HG02759 (cell line): ENCODE results near the gene KIF3C.
"Not testable (repeated sequence)": the region's sequence is repeated elsewhere in the genome, so short reads cannot be mapped to it uniquely, and the experiment has no call there.

Experiments used
- ATAC-seq: cut with Tn5 transposase; IDR thresholded peaks from one replicate; pipeline ENCODE4 v1.9.1; 2021; ENCODE audit warnings: mild to moderate bottlenecking, moderate library complexity; ENCODE audit not compliant: unreplicated experiment

The KIF3C gene

DNA sequence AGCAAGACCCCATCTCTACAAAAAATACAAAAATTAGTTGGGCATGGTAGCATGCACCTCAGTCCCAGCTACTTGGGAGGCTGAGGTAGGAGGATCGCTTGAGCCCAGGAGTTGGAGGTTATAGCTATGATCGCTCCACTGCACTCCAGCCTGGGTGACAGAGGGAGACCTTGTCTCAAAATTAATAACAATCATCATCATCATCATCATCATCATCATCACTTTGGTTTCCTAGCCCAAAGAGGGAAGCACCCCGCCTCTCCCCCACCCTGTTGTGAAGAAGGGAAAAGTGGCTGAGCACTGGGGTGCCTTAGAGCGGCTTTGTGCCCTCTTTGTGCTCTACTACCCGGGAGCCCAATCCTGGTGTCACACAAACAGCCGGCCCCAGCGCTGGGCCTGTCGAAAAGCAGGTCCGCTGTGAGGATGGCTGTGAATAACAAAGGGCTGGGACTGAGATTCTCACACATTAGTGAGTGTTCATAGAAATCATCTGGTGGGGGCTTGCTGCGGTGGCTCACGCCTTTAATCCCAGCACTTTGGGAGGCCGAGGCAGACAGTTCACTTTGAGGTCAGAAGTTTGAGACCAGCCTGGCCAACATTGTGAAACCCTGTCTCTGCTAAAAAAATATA lies 61.4 kb downstream of the KIF3C start:
- ATAC-seq: no peak

DNA sequence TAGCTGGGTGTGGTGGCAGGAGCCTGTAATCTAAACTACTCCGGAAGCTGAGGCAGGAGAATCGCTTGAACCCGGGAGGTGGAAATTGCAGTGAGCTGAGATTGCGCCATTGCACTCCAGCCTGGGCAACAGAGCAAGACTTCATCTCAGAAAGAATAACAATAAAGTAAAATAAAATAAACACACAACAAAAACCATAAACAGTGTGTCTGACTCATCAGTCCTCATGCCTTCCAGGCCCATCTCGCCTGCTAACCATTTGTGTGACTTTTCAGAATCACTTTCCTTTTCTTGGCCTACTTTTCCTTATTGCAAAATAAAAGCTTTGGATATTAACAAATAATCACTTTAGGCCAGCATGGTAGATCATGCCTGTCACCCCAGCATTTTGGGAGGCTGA lies 62.0 kb downstream of the KIF3C start:
- no peak for ATAC-seq

DNA sequence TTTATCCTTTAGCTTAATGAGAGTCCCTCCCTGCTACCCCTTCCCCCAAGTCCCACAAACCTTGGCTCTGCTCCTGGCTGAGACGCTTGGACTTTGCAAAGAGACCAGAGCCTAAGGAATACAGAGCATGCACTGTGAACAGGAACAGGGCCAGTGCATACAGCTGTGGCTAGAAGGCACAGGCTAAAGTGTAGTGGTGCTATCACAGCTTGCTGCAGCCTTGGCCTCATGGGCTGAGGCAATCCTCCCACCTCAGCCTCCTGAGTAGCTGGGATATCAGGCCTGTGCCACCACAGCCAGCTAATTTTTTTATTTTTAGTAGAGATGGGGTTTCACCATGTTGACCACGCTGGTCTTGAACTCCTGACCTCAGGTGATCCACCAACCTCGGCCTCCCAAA lies 64.5 kb downstream of the KIF3C start:
- ATAC-seq: no peak

DNA sequence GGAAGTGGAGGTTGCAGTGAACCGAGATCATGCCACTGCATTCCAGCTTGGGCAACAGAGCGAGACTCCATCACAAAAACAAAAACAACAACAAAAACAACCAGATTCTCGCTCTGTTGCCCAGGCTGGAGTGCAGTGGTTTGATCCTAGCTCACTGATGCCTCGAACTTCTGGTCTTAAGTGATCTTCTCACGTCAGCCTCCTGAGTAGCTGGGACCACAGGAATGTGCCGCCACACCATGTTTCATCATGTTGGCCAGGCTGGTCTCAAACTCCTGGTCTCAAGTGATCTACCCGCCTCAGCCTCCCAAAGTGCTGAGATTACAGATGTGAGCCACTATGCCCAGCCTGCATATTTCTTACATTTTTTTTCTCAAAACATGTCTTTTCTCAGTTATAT lies 64.9 kb downstream of the KIF3C start:
- not testable (repeated sequence) for ATAC-seq

DNA sequence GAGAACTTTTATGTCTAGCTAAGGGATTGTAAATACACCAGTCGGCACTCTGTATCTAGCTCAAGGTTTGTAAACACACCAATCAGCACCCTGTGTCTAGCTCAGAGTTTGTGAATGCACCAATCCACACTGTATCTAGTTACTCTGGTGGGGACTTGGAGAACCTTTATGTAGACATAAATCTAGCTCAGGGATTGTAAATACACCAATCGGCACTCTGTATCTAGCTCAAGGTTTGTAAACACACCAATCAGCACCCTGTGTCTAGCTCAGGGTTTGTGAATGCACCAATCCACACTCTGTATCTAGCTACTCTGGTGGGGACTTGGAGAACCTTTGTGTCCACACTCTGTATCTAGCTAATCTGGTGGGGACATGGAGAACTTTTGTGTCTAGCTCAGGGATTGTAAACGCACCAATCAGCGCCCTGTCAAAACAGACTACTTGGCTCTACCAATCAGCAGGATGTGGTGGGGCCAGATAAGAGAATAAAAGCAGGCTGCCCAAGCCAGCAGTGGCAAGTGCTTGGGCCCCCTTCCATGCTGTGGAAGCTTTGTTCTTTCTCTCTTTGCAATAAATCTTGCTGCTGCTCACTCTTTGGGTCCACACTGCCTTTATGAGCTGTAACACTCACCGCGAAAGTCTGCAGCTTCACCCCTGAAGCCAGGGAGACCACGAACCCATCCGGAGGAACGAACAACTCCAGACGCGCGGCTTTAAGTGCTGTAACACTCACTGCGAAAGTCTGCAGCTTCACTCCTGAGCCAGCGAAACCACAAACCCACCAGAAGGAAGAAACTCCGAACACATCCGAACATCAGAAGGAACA lies 66.1 kb downstream of the KIF3C start:
- not testable (repeated sequence) for ATAC-seq

GRCh38 chr2:25915411-25915810 lies 66.9 kb downstream of the KIF3C start:
- ATAC-seq: not testable (repeated sequence)

- ATAC-seq: not testable (repeated sequence)
Observed at GRCh38 chr2:25913696-25913973, 68.7 kb downstream of the KIF3C start.

GRCh38 chr2:25912851-25913695 lies 69.2 kb downstream of the KIF3C start:
- no peak for ATAC-seq

GRCh38 chr2:25909574-25909973 lies 72.7 kb downstream of the KIF3C start:
- not testable (repeated sequence) for ATAC-seq

- ATAC-seq: no peak
Observed at GRCh38 chr2:25905126-25905525, 77.2 kb downstream of the KIF3C start.

DNA sequence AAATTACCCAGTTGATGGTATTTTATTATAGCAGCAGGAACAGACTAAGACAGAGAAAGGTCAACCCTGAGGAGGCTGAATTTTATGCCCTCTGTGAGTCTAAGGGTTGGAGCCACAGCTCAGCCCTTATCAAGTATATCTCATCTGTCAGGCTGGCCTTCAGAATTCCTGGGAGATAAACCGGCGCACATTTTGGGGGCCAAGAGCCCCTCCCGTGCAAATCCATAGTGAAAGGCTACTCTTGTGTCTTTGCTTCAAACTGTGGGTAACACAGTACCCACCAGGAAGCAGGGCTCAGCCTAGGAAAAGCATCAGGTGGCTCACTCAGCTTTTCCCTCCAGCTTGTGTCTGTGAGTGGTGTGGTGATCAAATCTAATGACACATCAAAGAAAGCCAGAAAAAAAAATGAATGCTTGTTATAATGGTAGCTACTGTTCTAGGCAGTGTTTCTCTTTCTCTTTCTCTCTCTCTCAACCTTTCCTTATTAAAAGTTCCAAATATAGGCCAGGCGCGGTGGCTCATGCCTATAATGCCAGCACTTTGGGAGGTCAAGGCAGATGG lies 79.0 kb downstream of the KIF3C start:
- ATAC-seq: no peak

- ATAC-seq: no peak
Observed at GRCh38 chr2:25899404-25899970, 82.8 kb downstream of the KIF3C start.

DNA sequence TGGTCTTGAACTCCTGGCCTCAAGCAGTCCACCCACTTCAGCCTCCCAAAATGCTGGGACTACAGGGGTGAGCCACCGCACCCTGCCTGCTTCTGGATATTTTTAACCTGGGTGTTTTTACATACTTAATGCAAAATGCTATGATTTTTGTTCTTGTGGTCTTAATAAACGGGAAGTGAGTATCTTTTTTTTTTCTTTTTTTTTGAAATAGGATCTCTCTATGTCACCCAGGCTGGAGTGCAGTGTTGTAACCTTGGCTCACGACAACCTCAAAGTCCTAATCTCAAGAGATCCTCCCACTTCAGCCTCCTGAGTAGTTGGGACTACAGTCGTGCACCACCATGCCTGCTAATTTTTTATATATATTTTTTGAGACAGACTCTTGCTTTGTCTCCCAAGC lies 84.8 kb downstream of the KIF3C start:
- no peak for ATAC-seq

GRCh38 chr2:25896308-25896707 lies 86.0 kb downstream of the KIF3C start:
- ATAC-seq: not testable (repeated sequence)

DNA sequence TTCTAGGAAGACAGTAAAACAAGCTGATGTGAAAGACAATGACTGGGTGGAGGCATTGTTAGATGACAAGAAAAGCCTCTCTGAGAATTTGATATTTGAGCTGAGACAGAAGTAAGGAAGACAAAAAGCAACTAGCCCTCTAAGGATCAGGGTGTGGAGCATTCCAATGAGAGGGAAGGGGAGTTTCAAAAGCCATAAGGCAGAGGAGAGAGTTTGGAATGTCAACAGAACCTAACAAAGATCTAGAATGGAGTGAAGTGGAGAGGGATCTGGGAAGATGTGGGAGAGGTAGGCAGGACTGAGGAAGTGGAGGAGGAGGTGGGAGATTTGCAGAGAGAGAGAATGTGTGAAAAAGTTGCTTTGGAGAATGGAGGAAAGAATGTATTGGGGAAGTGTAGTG lies 86.7 kb downstream of the KIF3C start:
- no peak for ATAC-seq

DNA sequence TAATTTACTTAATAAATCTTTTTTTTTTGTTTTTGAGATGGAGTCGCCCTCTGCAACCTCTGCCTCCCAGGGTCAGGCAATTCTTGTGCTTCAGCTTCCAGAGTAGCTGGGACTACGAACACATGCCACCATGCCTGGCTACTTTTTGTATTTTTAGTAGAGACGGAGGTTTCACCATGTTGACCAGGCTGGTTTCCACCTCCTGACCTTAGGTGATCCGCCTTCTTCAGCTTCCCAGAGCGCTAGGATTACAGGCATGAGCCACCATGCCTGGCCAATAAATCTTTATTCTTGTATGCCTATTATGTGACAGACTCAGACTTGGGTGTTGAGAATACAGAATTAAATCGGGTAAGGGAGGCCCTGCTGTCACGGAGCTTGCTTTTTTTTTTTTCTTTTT lies 87.3 kb downstream of the KIF3C start:
- no peak for ATAC-seq

- ATAC-seq: no peak
Observed at GRCh38 chr2:25894135-25894830, 88.0 kb downstream of the KIF3C start.

DNA sequence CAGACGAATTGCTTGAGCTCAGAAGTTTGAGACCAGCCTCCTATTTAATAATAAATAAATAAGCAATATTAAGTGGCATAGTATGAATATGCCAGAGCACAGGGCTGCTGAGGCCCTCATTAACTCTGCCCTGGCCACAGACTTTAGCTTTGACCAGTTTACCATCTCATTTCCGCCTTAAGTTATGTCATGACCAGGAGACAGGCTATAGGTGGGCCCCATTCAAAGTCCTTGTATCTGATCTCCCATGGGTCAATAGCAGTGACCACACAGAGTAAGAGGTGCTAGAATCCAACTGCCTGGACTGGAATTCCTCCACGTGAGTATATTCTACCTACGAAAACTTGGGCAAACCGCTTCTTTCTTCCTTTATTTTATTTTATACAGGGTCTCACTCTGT lies 90.6 kb downstream of the KIF3C start:
- no peak for ATAC-seq

GRCh38 chr2:25887624-25888242 lies 94.6 kb downstream of the KIF3C start:
- no peak for ATAC-seq

DNA sequence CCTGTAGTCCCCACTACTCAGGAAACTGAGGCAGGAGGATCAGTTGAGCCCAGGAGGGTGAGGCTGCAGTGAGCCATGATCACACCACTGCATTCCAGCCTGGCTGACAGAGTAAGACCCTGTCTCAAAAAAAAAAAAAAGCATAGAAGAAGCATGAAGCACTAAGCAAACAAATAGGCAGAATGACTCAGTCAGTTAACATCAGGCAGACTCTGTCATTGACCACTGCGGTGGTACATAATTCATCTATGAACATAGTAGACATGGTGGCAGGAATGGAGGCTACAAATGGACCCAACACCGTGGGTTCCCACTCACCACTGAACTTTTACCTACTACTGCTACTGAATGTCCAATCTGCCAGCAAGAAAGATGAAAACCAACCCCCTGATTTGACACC lies 96.4 kb downstream of the KIF3C start:
- ATAC-seq: no peak
